IMR-90 (cell line): ENCODE measurements around the gene SMO. TPM values are rescaled to one million over a fixed set of nuclear protein-coding genes. Genes with fewer than 3 reads are reported as not detected.

Experiments
- ATAC-seq: fragments of 200-7000 bp; cut with Tn5 transposase; 2 replicates; pipeline ENCODE4 v1.9.1; 2020; ENCODE audit warnings: low read depth, mild to moderate bottlenecking, moderate library complexity
- BruUV-seq: library from RNA; stranded (reverse); fragments of 400-500 nt; replicated peaks from 2 replicates; lab custom pipeline; 2021; lab: Mats Ljungman, UMichigan
- CTCF ChIA-PET: fragments of 300-600 bp; formaldehyde crosslinking; extraction: SDS; loops from one replicate; lab custom pipeline; 2021; ENCODE audit warnings: antibody characterized with exemption; lab: Yijun Ruan, JAX
- POLR2A ChIA-PET: fragments of 300-600 bp; sonication (Branson Sonifier 250); formaldehyde crosslinking; loops from one replicate; lab custom pipeline; 2022; ENCODE audit warnings: antibody characterized with exemption; ENCODE audit not compliant: unreplicated experiment; lab: Charles Lee
- DNase-seq: peaks from one replicate; pipeline ENCODE4 v3.0.0; 2013
- H2AFZ ChIP-seq: replicated peaks from 2 replicates; pipeline ENCODE3; 2013; ENCODE audit warnings: low read length, mild to moderate bottlenecking; ENCODE audit not compliant: poor library complexity
- H2AK5ac ChIP-seq: 2 replicates; pipeline ENCODE4 v1.6.1; 2013; ENCODE audit warnings: low read depth, low read length, inconsistent platforms
- H2AK9ac ChIP-seq: replicated peaks from 2 replicates; pipeline ENCODE3; 2013; ENCODE audit warnings: mild to moderate bottlenecking, low read depth, low read length, moderate library complexity; ENCODE audit not compliant: poor library complexity
- H2BK120ac ChIP-seq: 2 replicates; pipeline ENCODE4 v1.6.1; 2013; ENCODE audit warnings: low read depth, low read length, inconsistent platforms
- H2BK15ac ChIP-seq: 3 replicates; pipeline ENCODE4 v1.6.1; 2013; ENCODE audit warnings: low read depth, low read length, inconsistent platforms
- H2BK20ac ChIP-seq: 2 replicates; pipeline ENCODE4 v1.6.1; 2013; ENCODE audit warnings: low read depth, mild to moderate bottlenecking, inconsistent platforms, low read length, moderate library complexity
- H2BK5ac ChIP-seq: 2 replicates; pipeline ENCODE4 v1.6.1; 2013; ENCODE audit warnings: mild to moderate bottlenecking, low read depth, low read length, inconsistent platforms; ENCODE audit not compliant: poor library complexity, severe bottlenecking
- H3K14ac ChIP-seq: replicated peaks from 2 replicates; pipeline ENCODE4 v1.6.1; 2013; ENCODE audit warnings: low read depth, low read length, inconsistent platforms
- H3K18ac ChIP-seq: 2 replicates; pipeline ENCODE4 v1.6.1; 2013; ENCODE audit warnings: low read depth, low read length, control low read depth
- H3K23ac ChIP-seq: 2 replicates; pipeline ENCODE4 v1.6.1; 2013; ENCODE audit warnings: low read depth, low read length, inconsistent platforms
- H3K27ac ChIP-seq: 2 replicates; pipeline ENCODE4 v1.5.1; 2013; ENCODE audit warnings: mild to moderate bottlenecking, control low read depth, low read length; ENCODE audit not compliant: insufficient read depth
- H3K27me3 ChIP-seq: 2 replicates; pipeline ENCODE4 v1.6.1; 2013; ENCODE audit warnings: low read length; ENCODE audit not compliant: control insufficient read depth, insufficient read depth
- H3K36me3 ChIP-seq: 2 replicates; pipeline ENCODE4 v1.6.1; 2013; ENCODE audit warnings: low read length, mixed read lengths; ENCODE audit not compliant: control insufficient read depth, insufficient read depth
- H3K4ac ChIP-seq: 2 replicates; pipeline ENCODE4 v1.6.1; 2013; ENCODE audit warnings: low read depth, low read length, inconsistent platforms
- H3K4me1 ChIP-seq: 2 replicates; pipeline ENCODE4 v1.6.1; 2013; ENCODE audit warnings: low read length, mixed read lengths; ENCODE audit not compliant: control insufficient read depth, insufficient read depth
- H3K4me2 ChIP-seq: 2 replicates; pipeline ENCODE4 v1.6.1; 2013; ENCODE audit warnings: low read depth, mild to moderate bottlenecking, control low read depth, low read length, moderate library complexity
- H3K4me3 ChIP-seq: 2 replicates; pipeline ENCODE4 v1.5.1; 2013; ENCODE audit warnings: low read depth, mild to moderate bottlenecking, control low read depth, low read length, moderate library complexity; ENCODE audit not compliant: insufficient read depth
- H3K56ac ChIP-seq: 2 replicates; pipeline ENCODE4 v1.6.1; 2013; ENCODE audit warnings: low read length, inconsistent platforms; ENCODE audit not compliant: insufficient read depth; ENCODE audit errors: extremely low read depth
- H3K79me1 ChIP-seq, 2 experiments: 2 replicates each; pipeline ENCODE4 v1.6.1; 2013; ENCODE audit warnings: low read length in 2 of 2, inconsistent platforms in 1 of 2, low read depth in 1 of 2
- H3K9ac ChIP-seq: 2 replicates; pipeline ENCODE4 v1.6.1; 2013; ENCODE audit warnings: low read depth, low read length, control low read depth
- H3K9me1 ChIP-seq: 2 replicates; pipeline ENCODE4 v1.6.1; 2013; ENCODE audit warnings: low read length, inconsistent platforms; ENCODE audit not compliant: insufficient read depth
- H3K9me3 ChIP-seq: 2 replicates; pipeline ENCODE4 v1.6.1; 2013; ENCODE audit warnings: low read length; ENCODE audit not compliant: control insufficient read depth, insufficient read depth
- H4K20me1 ChIP-seq: 2 replicates; pipeline ENCODE4 v1.6.1; 2013; ENCODE audit warnings: low read length, inconsistent platforms; ENCODE audit not compliant: insufficient read depth
- H4K5ac ChIP-seq: 2 replicates; pipeline ENCODE4 v1.6.1; 2013; ENCODE audit warnings: mild to moderate bottlenecking, low read depth, low read length, control low read depth
- H4K8ac ChIP-seq, 2 experiments: 2 replicates each; pipeline ENCODE4 v1.6.1; 2013; ENCODE audit warnings: low read depth in 2 of 2, low read length in 2 of 2, control low read depth in 1 of 2, inconsistent platforms in 1 of 2
- H4K91ac ChIP-seq: 2 replicates; pipeline ENCODE4 v1.6.1; 2013; ENCODE audit warnings: low read depth, low read length, inconsistent platforms; ENCODE audit not compliant: insufficient read depth
- RCOR1 ChIP-seq: IDR thresholded peaks from 2 replicates; pipeline ENCODE4 v1.6.1; 2012; ENCODE audit warnings: mild to moderate bottlenecking, low read length, improper control_type of control experiment; ENCODE audit not compliant: insufficient replicate concordance
- WGBS, 2 experiments: methylation state at CpG; one replicate each; pipeline versions ENCODE4 v1.1.5 to v1.1.7; 2013; ENCODE audit warnings: missing lambda C conversion rate in 2 of 2; ENCODE audit not compliant: insufficient read length in 1 of 2; ENCODE audit errors: extremely low coverage in 2 of 2; 5-methylcytosine and 5-hydroxymethylcytosine counted together
- dilution Hi-C: fragments of 300-500 bp; cut with HindIII; formaldehyde crosslinking; loops from one replicate; pipeline ENCODE4 v1.14.3; 2018; ENCODE audit warnings: low sequenced_read_pairs; ENCODE audit not compliant: unreplicated experiment
- in situ Hi-C: fragments of 300-500 bp; cut with MboI; formaldehyde crosslinking; loops from 3 replicates; pipeline ENCODE4 v1.14.3; 2019; ENCODE audit warnings: low sequenced_read_pairs, inconsistent platforms, mixed read lengths
- intact Hi-C: fragments of 100-400 bp; cut with micrococcal nuclease; formaldehyde crosslinking; loops from 2 replicates; pipeline ENCODE4 v1.10.0; 2022
- polyA plus RNA-seq, 3 experiments: library from polyadenylated mRNA; depleted of rRNA; stranded (reverse); fragments of >200 nt; gene quantifications; 2 replicates each; pipeline ENCODE4 v1.2.3, GENCODE V29; 2012; ENCODE audit warnings: low replicate concordance in 1 of 3
- total RNA-seq: library from RNA; depleted of rRNA; stranded (reverse); fragments of >200 nt; gene quantifications from 2 replicates; pipeline ENCODE4 v1.2.3, GENCODE V29; 2012
- TF ChIP-seq, protein P1 (sequence below): fragments of 150-350 bp; IDR thresholded peaks from 2 replicates; pipeline ENCODE4 v1.6.1; 2017; ENCODE audit warnings: mild to moderate bottlenecking, antibody characterized with exemption, low read length, low read depth

SMO gene
- total and polyA plus RNA-seq, 2 of the 4 experiments (the other 2 are of a cell fraction) = 18.5 to 24.7 TPM

DNA sequence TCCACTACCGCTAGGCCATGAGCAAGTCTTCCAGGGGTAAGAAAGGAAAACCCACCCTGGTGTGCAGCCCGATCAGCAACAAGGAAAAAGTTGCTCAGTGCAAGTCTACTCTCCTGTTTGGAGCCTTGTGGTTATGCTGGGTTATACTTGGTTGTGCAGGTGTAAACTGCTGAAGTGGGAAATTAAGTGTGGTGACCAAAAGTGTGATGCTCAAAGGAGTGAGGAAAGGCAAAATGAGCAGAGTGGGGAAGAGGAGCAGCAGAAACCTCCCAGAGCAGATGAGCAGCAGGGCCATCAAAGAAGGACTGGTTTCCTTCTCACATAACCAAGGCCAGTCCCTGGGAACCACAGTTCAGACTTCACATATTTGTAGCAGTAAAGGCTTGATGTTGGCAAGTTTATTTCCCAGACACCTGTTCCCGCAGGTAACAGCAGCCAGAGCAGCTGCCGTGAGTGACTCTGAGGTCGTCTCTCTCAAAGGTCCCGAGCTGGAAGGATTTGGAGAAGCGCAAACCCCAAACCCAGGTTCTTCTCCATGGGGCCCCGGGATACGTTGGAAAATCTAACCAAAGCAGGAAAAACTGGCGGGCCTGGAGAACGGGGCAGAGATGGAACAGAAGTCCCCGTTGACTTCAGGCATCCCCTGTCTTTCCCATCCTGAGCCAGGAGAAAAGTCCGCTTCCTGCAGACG lies 607 bp upstream of the SMO start:
- no peaks in the 10 kb centered on the region for H3K36me3 ChIP-seq
- ATAC-seq (no peak), DNase-seq (no peak)
- no peak overlapping the region for H4K91ac ChIP-seq
- 8% methylated on average over 5 of the region's 14 CpGs; no CpG with 5 or more reads in 1 of the 2 experiments for WGBS, 2 experiments
- POLR2A ChIA-PET = no interaction called here
- H2AK9ac ChIP-seq = peak overlapping the region; percentile 80
- dilution Hi-C loops = no loop called here
- peak overlapping the region; percentile 31 for H3K4ac ChIP-seq
- peak overlapping the region; percentile 94 for H2AFZ ChIP-seq
- H3K18ac ChIP-seq = no peak overlapping the region
- no peak overlapping the region for H2BK15ac ChIP-seq
- peak overlapping the region in 1 of 2 experiments; percentile 51; a peak in 2 of 4 replicates for H4K8ac ChIP-seq
- no peak overlapping the region for H2BK20ac ChIP-seq
- H4K20me1 ChIP-seq = peaks cover 31% of the 10 kb centered on the region
- H3K9me1 ChIP-seq = peaks cover 10% of the 10 kb centered on the region
- H4K5ac ChIP-seq = no peak overlapping the region
- intact Hi-C loops = no loop called here
- H3K23ac ChIP-seq = 0 out of 2 replicates have a peak overlapping the region, but pooled peaks have one; percentile 33
- in situ Hi-C loops = no loop called here
- peaks cover 18 to 36% of the 10 kb centered on the region in 2 experiments; a peak in 3 of 4 replicates for H3K79me1 ChIP-seq
- no peak overlapping the region for H3K27ac ChIP-seq
- peak overlapping the region; percentile 83 for H3K4me2 ChIP-seq
- H3K56ac ChIP-seq = no peak overlapping the region
- no peak overlapping the region for H2BK5ac ChIP-seq
- no peak overlapping the region for H2BK120ac ChIP-seq
- TF ChIP-seq, protein P1, sequence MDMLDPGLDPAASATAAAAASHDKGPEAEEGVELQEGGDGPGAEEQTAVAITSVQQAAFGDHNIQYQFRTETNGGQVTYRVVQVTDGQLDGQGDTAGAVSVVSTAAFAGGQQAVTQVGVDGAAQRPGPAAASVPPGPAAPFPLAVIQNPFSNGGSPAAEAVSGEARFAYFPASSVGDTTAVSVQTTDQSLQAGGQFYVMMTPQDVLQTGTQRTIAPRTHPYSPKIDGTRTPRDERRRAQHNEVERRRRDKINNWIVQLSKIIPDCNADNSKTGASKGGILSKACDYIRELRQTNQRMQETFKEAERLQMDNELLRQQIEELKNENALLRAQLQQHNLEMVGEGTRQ = no peak
- no peak for TF ChIP-seq RCOR1
- peak overlapping the region; percentile 69; the same call in 1 of the 2 replicates for H3K9ac ChIP-seq
- H3K14ac ChIP-seq = no peak overlapping the region
- no peak overlapping the region for H2AK5ac ChIP-seq
- peaks cover 11% of the 10 kb centered on the region for H3K27me3 ChIP-seq
- no TSS peak for BruUV-seq
- peaks cover 6% of the 10 kb centered on the region for H3K4me1 ChIP-seq
- H3K4me3 ChIP-seq = peak overlapping the region; percentile 93
- CTCF ChIA-PET = no interaction called here
- H3K9me3 ChIP-seq = no peaks in the 10 kb centered on the region
